ENCODE measurements around the gene NTSR1. TPM values are rescaled to one million over a fixed set of nuclear protein-coding genes. Genes with fewer than 3 reads are reported as not detected.
A peak's percentile ranks its signal among the peaks of the same experiment; 100 is the strongest.

NTSR1 gene
- total and polyA plus RNA-seq, 5 donors: 0.06 TPM; not detected in 4

GRCh38 chr20:62686869-62687830 is 21.5 kb upstream of the NTSR1 start:
- H3K27ac ChIP-seq (ENCODE audit: low read length): no peak overlapping the region
- H3K4me3 ChIP-seq (ENCODE audit: low read length): no peak overlapping the region
- H3K27me3 ChIP-seq (ENCODE audit: control insufficient read depth, insufficient read depth): no peaks in the 10 kb centered on the region
- no peaks in the 10 kb centered on the region for H3K9me3 ChIP-seq (ENCODE audit: control insufficient read depth, low read length)
- H3K4me1 ChIP-seq (ENCODE audit: control insufficient read depth, insufficient read depth, low read length): no peaks in the 10 kb centered on the region
- ATAC-seq (no peak), DNase-seq (no peak)
- intact Hi-C loops (cut with DNase I): loop anchor here in 1 of 4 donors (5.0 kb wide), 1 partner anchor 100 kb away; no protein-coding TSS in a partner anchor
- WGBS: 91% methylated on average over 37 of the region's 37 CpGs

- ATAC-seq: peak in 1 of 2 donors; percentile 26
- no peak for DNase-seq
- H3K27me3 ChIP-seq (ENCODE audit: control insufficient read depth, insufficient read depth): no peaks in the 10 kb centered on the region
- WGBS: 95% methylated on average over 11 of the region's 11 CpGs
- intact Hi-C loops (cut with DNase I): loop anchor here in 1 of 4 donors (5.0 kb wide), 1 partner anchor 99 kb away; no protein-coding TSS in a partner anchor
- H3K27ac ChIP-seq (ENCODE audit: low read length): no peak overlapping the region
- no peaks in the 10 kb centered on the region for H3K9me3 ChIP-seq (ENCODE audit: control insufficient read depth, low read length)
- H3K4me3 ChIP-seq (ENCODE audit: low read length): no peak overlapping the region
- no peaks in the 10 kb centered on the region for H3K4me1 ChIP-seq (ENCODE audit: control insufficient read depth, insufficient read depth, low read length)
These were observed 20.6 kb upstream of the NTSR1 start for GRCh38 chr20:62688083-62688482.

- H3K27me3 ChIP-seq (ENCODE audit: control insufficient read depth, insufficient read depth): no peaks in the 10 kb centered on the region
- no peaks in the 10 kb centered on the region for H3K9me3 ChIP-seq (ENCODE audit: control insufficient read depth, low read length)
- WGBS: 78% methylated on average over 29 of the region's 29 CpGs
- no peak for DNase-seq
- ATAC-seq: peak in 1 of 2 donors; percentile 33
- H3K27ac ChIP-seq (ENCODE audit: low read length): no peak overlapping the region
- H3K4me1 ChIP-seq (ENCODE audit: control insufficient read depth, insufficient read depth, low read length): no peaks in the 10 kb centered on the region
- H3K4me3 ChIP-seq (ENCODE audit: low read length): no peak overlapping the region
- intact Hi-C loops (cut with DNase I): loop anchor here in 1 of 4 donors (5.0 kb wide), 1 partner anchor 98 kb away; no protein-coding TSS in a partner anchor
These were observed 19.7 kb upstream of the NTSR1 start for GRCh38 chr20:62688855-62689460.

GRCh38 chr20:62689861-62690260 is 18.8 kb upstream of the NTSR1 start:
- DNase-seq (no peak), ATAC-seq (no peak)
- no peaks in the 10 kb centered on the region for H3K27me3 ChIP-seq (ENCODE audit: control insufficient read depth, insufficient read depth)
- WGBS: 85% methylated on average over 17 of the region's 17 CpGs
- H3K27ac ChIP-seq (ENCODE audit: low read length): no peak overlapping the region
- no peaks in the 10 kb centered on the region for H3K9me3 ChIP-seq (ENCODE audit: control insufficient read depth, low read length)
- intact Hi-C loops (cut with DNase I): loop anchor here in 1 of 4 donors (5.0 kb wide), 1 partner anchor 97 kb away; no protein-coding TSS in a partner anchor
- H3K4me1 ChIP-seq (ENCODE audit: control insufficient read depth, insufficient read depth, low read length): no peaks in the 10 kb centered on the region
- H3K4me3 ChIP-seq (ENCODE audit: low read length): no peak overlapping the region

- H3K27ac ChIP-seq (ENCODE audit: low read length): no peak overlapping the region
- 90% methylated on average over 17 of the region's 17 CpGs for WGBS
- ATAC-seq (no peak), DNase-seq (no peak)
- no peaks in the 10 kb centered on the region for H3K9me3 ChIP-seq (ENCODE audit: control insufficient read depth, low read length)
- H3K27me3 ChIP-seq (ENCODE audit: control insufficient read depth, insufficient read depth): no peaks in the 10 kb centered on the region
- H3K4me1 ChIP-seq (ENCODE audit: control insufficient read depth, insufficient read depth, low read length): no peaks in the 10 kb centered on the region
- H3K4me3 ChIP-seq (ENCODE audit: low read length): no peak overlapping the region
- intact Hi-C loops (cut with DNase I): no loop called here
These were observed 18.3 kb upstream of the NTSR1 start for GRCh38 chr20:62690261-62690820.

- ATAC-seq (no peak), DNase-seq (no peak)
- no peaks in the 10 kb centered on the region for H3K4me1 ChIP-seq (ENCODE audit: control insufficient read depth, insufficient read depth, low read length)
- H3K4me3 ChIP-seq (ENCODE audit: low read length): no peak overlapping the region
- H3K9me3 ChIP-seq (ENCODE audit: control insufficient read depth, low read length): no peaks in the 10 kb centered on the region
- intact Hi-C loops (cut with DNase I): no loop called here
- WGBS: 70% methylated on average over 15 of the region's 15 CpGs
- H3K27ac ChIP-seq (ENCODE audit: low read length): no peak overlapping the region
- no peaks in the 10 kb centered on the region for H3K27me3 ChIP-seq (ENCODE audit: control insufficient read depth, insufficient read depth)
These were observed 17.1 kb upstream of the NTSR1 start for GRCh38 chr20:62691487-62691886.

- WGBS: 74% methylated on average over 8 of the region's 8 CpGs
- intact Hi-C loops (cut with DNase I): no loop called here
- H3K27ac ChIP-seq (ENCODE audit: low read length): no peak overlapping the region
- ATAC-seq (no peak), DNase-seq (no peak)
- H3K9me3 ChIP-seq (ENCODE audit: control insufficient read depth, low read length): no peaks in the 10 kb centered on the region
- no peaks in the 10 kb centered on the region for H3K27me3 ChIP-seq (ENCODE audit: control insufficient read depth, insufficient read depth)
- no peaks in the 10 kb centered on the region for H3K4me1 ChIP-seq (ENCODE audit: control insufficient read depth, insufficient read depth, low read length)
- H3K4me3 ChIP-seq (ENCODE audit: low read length): no peak overlapping the region
These were observed 16.5 kb upstream of the NTSR1 start for GRCh38 chr20:62692176-62692575.

- WGBS: 77% methylated on average over 22 of the region's 22 CpGs
- DNase-seq: no peak
- intact Hi-C loops (cut with DNase I): no loop called here
- ATAC-seq: no peak
- Histone ChIP-seq H3K9me3 (ENCODE audit: control insufficient read depth, low read length) (no peaks in the 10 kb centered on the region), H3K4me3 (ENCODE audit: low read length) (no peak overlapping the region), H3K4me1 (ENCODE audit: control insufficient read depth, insufficient read depth, low read length) (no peaks in the 10 kb centered on the region), H3K27ac (ENCODE audit: low read length) (no peak overlapping the region), H3K27me3 (ENCODE audit: control insufficient read depth, insufficient read depth) (no peaks in the 10 kb centered on the region)
These were observed 15.7 kb upstream of the NTSR1 start for GRCh38 chr20:62692801-62693523.

GRCh38 chr20:62693524-62693922 is 15.1 kb upstream of the NTSR1 start:
- H3K27ac ChIP-seq (ENCODE audit: low read length): no peak overlapping the region
- DNase-seq (no peak), ATAC-seq (no peak)
- intact Hi-C loops (cut with DNase I): no loop called here
- no peaks in the 10 kb centered on the region for H3K27me3 ChIP-seq (ENCODE audit: control insufficient read depth, insufficient read depth)
- WGBS: 65% methylated on average over 10 of the region's 10 CpGs
- no peaks in the 10 kb centered on the region for H3K9me3 ChIP-seq (ENCODE audit: control insufficient read depth, low read length)
- no peak overlapping the region for H3K4me3 ChIP-seq (ENCODE audit: low read length)
- H3K4me1 ChIP-seq (ENCODE audit: control insufficient read depth, insufficient read depth, low read length): no peaks in the 10 kb centered on the region

- no peaks in the 10 kb centered on the region for H3K4me1 ChIP-seq (ENCODE audit: control insufficient read depth, insufficient read depth, low read length)
- no peak overlapping the region for H3K4me3 ChIP-seq (ENCODE audit: low read length)
- no peak overlapping the region for H3K27ac ChIP-seq (ENCODE audit: low read length)
- no peaks in the 10 kb centered on the region for H3K9me3 ChIP-seq (ENCODE audit: control insufficient read depth, low read length)
- WGBS: 72% methylated on average over 10 of the region's 10 CpGs
- DNase-seq: no peak
- H3K27me3 ChIP-seq (ENCODE audit: control insufficient read depth, insufficient read depth): no peaks in the 10 kb centered on the region
- ATAC-seq: no peak
- intact Hi-C loops (cut with DNase I): no loop called here
These were observed 14.5 kb upstream of the NTSR1 start for GRCh38 chr20:62694106-62694505.

Data from right cardiac atrium (tissue), 5 donors.